ENCODE results near the gene REC114.
"Not testable (repeated sequence)": the region's sequence is repeated elsewhere in the genome, so short reads cannot be mapped to it uniquely, and the experiment has no call there.

The REC114 gene

DNA sequence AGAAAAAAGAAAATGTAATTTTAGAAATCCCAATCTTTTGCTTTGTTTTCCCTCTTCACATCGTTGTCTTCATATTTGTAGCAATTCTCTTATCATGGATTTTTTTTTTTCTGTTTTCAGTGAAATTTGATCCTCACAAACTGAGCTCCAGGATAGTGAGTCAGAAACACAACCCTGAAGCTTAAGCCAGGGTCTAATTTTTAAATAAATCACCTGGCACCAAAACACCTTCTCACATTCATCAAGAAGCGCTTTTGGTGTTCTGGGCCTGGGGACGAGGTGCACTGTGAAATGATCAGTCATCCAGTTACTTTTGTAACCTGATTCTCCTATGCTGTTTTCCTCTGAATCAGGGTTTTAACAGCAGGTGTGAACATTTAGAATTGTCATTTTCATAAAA is 87.7 kb downstream of the REC114 start:
- H3K4me3 ChIP-seq (ENCODE audit: low read depth, low read length), result no peak overlapping the region
- no peak for TF ChIP-seq CTCF (IDR thresholded peaks at IDR 0.05; ENCODE audit: low read depth, low read length)

DNA sequence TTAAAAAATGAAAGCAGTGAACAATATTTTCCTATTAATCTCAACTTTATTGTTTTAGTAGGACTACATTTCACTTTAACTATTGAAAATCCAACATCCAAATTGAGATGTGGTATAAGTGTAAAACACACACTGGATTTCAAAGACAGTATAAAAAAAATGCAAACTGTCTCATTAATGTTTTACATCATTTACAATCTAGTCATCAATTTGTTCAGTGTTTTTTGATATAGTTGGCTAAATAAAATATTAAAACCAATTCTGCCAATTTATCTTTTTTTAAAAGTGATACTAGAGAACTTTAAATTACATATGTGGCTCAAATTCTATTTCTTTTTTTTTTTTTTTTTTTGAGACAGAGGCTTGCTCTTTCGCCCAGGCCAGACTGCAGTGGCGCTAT is 95.2 kb downstream of the REC114 start:
- H3K4me3 ChIP-seq (ENCODE audit: low read depth, low read length), result no peak overlapping the region
- no peak for TF ChIP-seq CTCF (IDR thresholded peaks at IDR 0.05; ENCODE audit: low read depth, low read length)

DNA sequence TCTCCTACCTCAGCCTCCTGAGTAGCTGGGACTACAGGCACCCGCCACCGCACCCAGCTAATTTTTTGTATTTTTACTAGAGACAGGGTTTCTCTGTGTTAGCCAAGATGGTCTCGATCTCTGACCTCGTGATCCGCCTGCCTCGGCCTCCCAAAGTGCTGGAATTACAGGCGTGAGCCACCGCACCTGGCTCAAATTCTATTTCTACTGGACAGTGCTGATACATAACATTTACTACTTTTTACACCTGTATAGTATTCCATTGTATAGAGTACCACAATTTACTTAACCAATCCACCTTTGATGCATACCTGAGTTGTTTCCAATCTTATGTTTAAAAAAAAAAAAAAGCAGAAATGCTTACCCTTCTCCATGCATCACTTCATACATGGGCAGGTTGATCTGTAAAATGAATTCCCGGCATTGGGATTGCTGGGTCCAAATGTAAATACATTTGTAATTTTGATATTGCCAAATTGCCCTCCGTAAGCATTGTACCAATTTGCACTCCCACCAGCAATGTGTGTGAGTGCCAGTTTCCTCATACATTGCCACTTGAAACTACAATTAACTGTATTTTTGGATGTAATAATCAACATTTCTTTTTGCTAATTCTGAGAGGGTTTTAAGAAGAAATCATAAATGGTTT is 95.7 kb downstream of the REC114 start:
- no peak for TF ChIP-seq CTCF (IDR thresholded peaks at IDR 0.05; ENCODE audit: low read depth, low read length)
- H3K4me3 ChIP-seq (ENCODE audit: low read depth, low read length), result no peak overlapping the region

- H3K4me3 ChIP-seq (ENCODE audit: low read depth, low read length), result no peak overlapping the region
- no peak for TF ChIP-seq CTCF (IDR thresholded peaks at IDR 0.05; ENCODE audit: low read depth, low read length)
These were observed 96.5 kb downstream of the REC114 start for GRCh38 chr15:73539212-73540128.

- no peak overlapping the region for H3K4me3 ChIP-seq (ENCODE audit: low read depth, low read length)
- TF ChIP-seq CTCF (IDR thresholded peaks at IDR 0.05; ENCODE audit: low read depth, low read length), result no peak
These were observed 97.2 kb downstream of the REC114 start for GRCh38 chr15:73540161-73540560.

- H3K4me3 ChIP-seq (ENCODE audit: low read depth, low read length), result no peak overlapping the region
- no peak for TF ChIP-seq CTCF (IDR thresholded peaks at IDR 0.05; ENCODE audit: low read depth, low read length)
These were observed 98.5 kb downstream of the REC114 start for GRCh38 chr15:73541479-73541878.

DNA sequence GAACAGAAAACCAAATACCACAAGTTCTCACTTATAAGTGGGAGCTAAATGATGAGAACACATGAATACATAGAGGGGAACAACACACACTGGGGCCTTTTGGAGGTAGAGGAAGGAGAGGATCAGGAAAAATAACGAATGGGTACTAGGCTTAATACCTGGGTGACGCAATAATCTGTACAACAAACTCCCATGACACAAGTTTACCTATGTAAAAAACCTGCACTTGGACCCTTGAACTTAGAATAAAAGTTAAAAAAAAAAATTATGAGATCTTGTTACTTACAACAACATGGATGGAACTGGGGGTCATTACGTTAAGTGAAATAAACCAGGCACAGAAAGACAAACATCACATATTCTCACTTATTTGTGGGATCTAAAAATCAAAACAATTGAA is 106.0 kb downstream of the REC114 start:
- H3K4me3 ChIP-seq (ENCODE audit: low read depth, low read length), result not testable (repeated sequence)
